HepG2 (cell line): ENCODE results near the gene GADD45A. TPM values are rescaled to one million over a fixed set of nuclear protein-coding genes. Genes with fewer than 3 reads are reported as not detected.

Experiments used
- ATAC-seq: fragments of 200-7000 bp; cut with Tn5 transposase; 3 replicates; pipeline ENCODE4 v1.9.1; 2020; ENCODE audit warnings: mild to moderate bottlenecking, moderate library complexity
- BruUV-seq: library from RNA; stranded (reverse); fragments of 400-500 nt; replicated peaks from 2 replicates; lab custom pipeline; 2021; lab: Mats Ljungman, UMichigan
- CTCF ChIA-PET: fragments of 300-600 bp; formaldehyde crosslinking; extraction: SDS; loops from one replicate; lab custom pipeline; 2021; ENCODE audit warnings: low total read pairs, inconsistent platforms, low intra/inter-chr PET ratio; lab: Yijun Ruan, JAX
- POLR2A ChIA-PET: fragments of 350-600 bp; sonication (Branson Sonifier 250); formaldehyde crosslinking; loops from one replicate; lab custom pipeline; 2020; ENCODE audit warnings: antibody characterized with exemption, inconsistent platforms; lab: Yijun Ruan, JAX
- DNase-seq: peaks from one replicate; pipeline ENCODE4 v3.0.0-alpha.2; 2015; ENCODE audit warnings: low spot score
- FAIRE-seq: peaks from 3 replicates; lab custom pipeline; 2011; peaks lifted over from hg19 to GRCh38; lab: Jason Lieb, UNC
- H2AFZ ChIP-seq: one replicate; pipeline ENCODE4 v1.6.1; 2011; ENCODE audit warnings: low read length, inconsistent platforms
- H3K27ac ChIP-seq: fragments of 300-600 bp; 3 replicates; pipeline ENCODE4 v1.8.0; 2011; ENCODE audit warnings: mixed run types, mild to moderate bottlenecking, mixed read lengths, low read length, inconsistent platforms; ENCODE audit not compliant: insufficient read depth; ENCODE audit errors: extremely low read length
- H3K27me3 ChIP-seq, 2 experiments: fragments of 200-600 bp in 1 of 2; 2 replicates in 1 of 2; 3 replicates in 1 of 2; pipeline versions ENCODE4 v1.6.0 to v1.8.0; 2011; ENCODE audit warnings: low read length in 2 of 2, mild to moderate bottlenecking in 2 of 2, moderate library complexity in 2 of 2, inconsistent platforms in 1 of 2; ENCODE audit not compliant: insufficient read depth in 2 of 2, control insufficient read depth in 1 of 2
- H3K36me3 ChIP-seq, 2 experiments: fragments of 200-600 bp in 1 of 2; replicated peaks in 1 of 2; 2 replicates in 1 of 2; 3 replicates in 1 of 2; pipeline versions ENCODE4 v1.5.1 to v1.8.0; 2011; ENCODE audit warnings: low read length in 2 of 2, inconsistent platforms in 1 of 2; ENCODE audit not compliant: insufficient read depth in 2 of 2, control insufficient read depth in 1 of 2
- H3K4me1 ChIP-seq: 2 replicates; pipeline ENCODE4 v1.5.1; 2012; ENCODE audit warnings: low read length, inconsistent platforms; ENCODE audit not compliant: insufficient read depth
- H3K4me2 ChIP-seq: 2 replicates; pipeline ENCODE4 v1.6.0; 2011; ENCODE audit warnings: low read depth, low read length, inconsistent platforms
- H3K4me3 ChIP-seq, 3 experiments: fragments of 200-600 bp in 1 of 3; sonication (generic), shearing (Covaris generic) in 1 of 3; replicated peaks in 1 of 3; 2 replicates each; pipeline ENCODE4 v1.5.1; 2011 to 2016; ENCODE audit warnings: low read length in 3 of 3, inconsistent platforms in 2 of 3, low read depth in 2 of 3, mild to moderate bottlenecking in 2 of 3, control low read depth in 1 of 3, mixed read lengths in 1 of 3; ENCODE audit not compliant: insufficient read depth in 1 of 3
- H3K79me2 ChIP-seq: one replicate; pipeline ENCODE4 v1.6.1; 2011; ENCODE audit warnings: low read length, inconsistent platforms; ENCODE audit not compliant: insufficient read depth
- H3K9ac ChIP-seq: 2 replicates; pipeline ENCODE4 v1.6.0; 2011; ENCODE audit warnings: mild to moderate bottlenecking, low read depth, low read length, inconsistent platforms; ENCODE audit not compliant: insufficient read depth
- H3K9me3 ChIP-seq: 2 replicates; pipeline ENCODE4 v1.5.1; 2012; ENCODE audit warnings: mild to moderate bottlenecking, low read length
- H4K20me1 ChIP-seq: 2 replicates; pipeline ENCODE4 v1.6.0; 2011; ENCODE audit warnings: inconsistent platforms, mild to moderate bottlenecking, low read length, moderate library complexity; ENCODE audit not compliant: insufficient read depth
- JUN ChIP-seq: sonication (generic); formaldehyde crosslinking; IDR thresholded peaks from 2 replicates; pipeline ENCODE4 v1.4.0; 2020; ENCODE audit warnings: mild to moderate bottlenecking, missing genetic modification reagents
- POLR2A ChIP-seq, 2 experiments: IDR thresholded peaks; 2 replicates each; pipeline ENCODE4 v1.6.1; 2011; ENCODE audit warnings: low read depth in 2 of 2, low read length in 2 of 2, mild to moderate bottlenecking in 1 of 2, moderate library complexity in 1 of 2; ENCODE audit not compliant: insufficient read depth in 1 of 2
- PRDM10 ChIP-seq: sonication (generic); formaldehyde crosslinking; IDR thresholded peaks from 2 replicates; pipeline ENCODE4 v1.4.0; 2020; ENCODE audit warnings: low read depth, missing genetic modification reagents
- SIX4 ChIP-seq: sonication (generic); formaldehyde crosslinking; IDR thresholded peaks from 2 replicates; pipeline ENCODE4 v1.4.0; 2020; ENCODE audit warnings: missing genetic modification reagents
- SMAD3 ChIP-seq: sonication (generic); formaldehyde crosslinking; IDR thresholded peaks from 2 replicates; pipeline ENCODE4 v1.4.0; 2020; ENCODE audit warnings: missing genetic modification reagents
- ZFP36 ChIP-seq: fragments of 150-350 bp; IDR thresholded peaks from 2 replicates; pipeline ENCODE4 v1.6.1; 2018; ENCODE audit warnings: borderline replicate concordance, low read length, low read depth; ENCODE audit not compliant: partially characterized antibody
- ZNF512B ChIP-seq: sonication (generic); formaldehyde crosslinking; IDR thresholded peaks from 2 replicates; pipeline ENCODE4 v1.5.1; 2020; ENCODE audit warnings: missing genetic modification reagents, mild to moderate bottlenecking, borderline replicate concordance
- ZNF530 ChIP-seq: sonication (generic); formaldehyde crosslinking; IDR thresholded peaks from 2 replicates; pipeline ENCODE4 v1.5.0; 2020; ENCODE audit warnings: low read depth, mild to moderate bottlenecking, missing genetic modification reagents
- ZNF556 ChIP-seq: sonication (generic); formaldehyde crosslinking; IDR thresholded peaks from 2 replicates; pipeline ENCODE4 v1.4.0; 2020; ENCODE audit warnings: mild to moderate bottlenecking, missing genetic modification reagents, borderline replicate concordance
- WGBS: methylation state at CpG from one replicate; pipeline ENCODE4 v1.1.6; 2017; ENCODE audit warnings: low lambda C conversion rate; 5-methylcytosine and 5-hydroxymethylcytosine counted together
- in situ Hi-C: cut with HindIII; loops from 2 replicates; pipeline ENCODE4 v1.10.0; 2017; ENCODE audit warnings: low pct_unique_long_range_greater_than_20kb; ENCODE audit not compliant: extremely low pct_ligation_motif_present
- intact Hi-C: fragments of 100-400 bp; cut with micrococcal nuclease; formaldehyde crosslinking; loops from one replicate; pipeline ENCODE4 v1.10.0; 2022; ENCODE audit not compliant: unreplicated experiment
- polyA plus RNA-seq, 8 experiments: library from polyadenylated mRNA; depleted of rRNA in 3 of 8; stranded (reverse) in 7 of 8; unstranded in 1 of 8; fragments of >200 nt; fragmentation: Illumina TruSeq in 4 of 8; extraction: Trizol in 4 of 8; gene quantifications; 2 replicates each; pipeline versions ENCODE4 v1.2.1 to v1.2.3, GENCODE V29; 2011 to 2016; ENCODE audit warnings: low read depth in 4 of 8, missing spikeins in 1 of 8, mixed read lengths in 1 of 8; ENCODE audit not compliant: insufficient read depth in 1 of 8
- total RNA-seq, 5 experiments: library from RNA; depleted of rRNA; stranded (reverse); fragments of >200 nt; fragmentation: Illumina TruSeq; extraction: Trizol; gene quantifications; 2 replicates each; pipeline ENCODE4 v1.2.3, GENCODE V29; 2016; ENCODE audit warnings: low read depth in 1 of 5
- TF ChIP-seq, protein P1 (sequence below): sonication (generic); formaldehyde crosslinking; IDR thresholded peaks from 2 replicates; pipeline ENCODE4 v1.5.1; 2020; ENCODE audit warnings: missing genetic modification reagents, mild to moderate bottlenecking, borderline replicate concordance

The GADD45A gene
- total and polyA plus RNA-seq, 2 of the 13 experiments (the other 11 are each of a cell fraction or from before 2014, with no cell fraction given), result 33.2 to 46.2 TPM

DNA sequence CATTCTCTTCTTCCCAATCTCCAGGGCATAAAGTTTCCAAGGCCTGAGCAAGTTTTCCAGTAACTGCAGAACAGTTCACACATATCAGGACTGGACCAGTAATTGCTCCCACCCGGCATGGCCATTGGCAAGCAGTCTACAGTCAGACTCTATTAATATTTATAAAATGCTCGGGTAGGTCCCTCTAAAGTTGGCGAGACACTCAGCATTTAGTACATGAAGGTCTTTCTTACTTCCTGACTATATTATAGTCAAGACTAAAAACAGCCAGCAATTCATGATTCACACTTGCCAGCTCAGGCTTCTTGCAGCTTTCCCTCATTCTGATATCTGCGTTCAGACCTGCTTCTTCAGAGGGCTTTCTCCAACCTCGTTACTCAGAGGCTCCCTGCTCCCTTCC, 25.4 kb downstream of the GADD45A start (continued):
- TF ChIP-seq ZNF512B (CRISPR knock-in tag) (no peak), ZFP36 (no peak), SIX4 (CRISPR knock-in tag) (no peak), SMAD3 (CRISPR knock-in tag) (no peak)
- TF ChIP-seq, protein P1, sequence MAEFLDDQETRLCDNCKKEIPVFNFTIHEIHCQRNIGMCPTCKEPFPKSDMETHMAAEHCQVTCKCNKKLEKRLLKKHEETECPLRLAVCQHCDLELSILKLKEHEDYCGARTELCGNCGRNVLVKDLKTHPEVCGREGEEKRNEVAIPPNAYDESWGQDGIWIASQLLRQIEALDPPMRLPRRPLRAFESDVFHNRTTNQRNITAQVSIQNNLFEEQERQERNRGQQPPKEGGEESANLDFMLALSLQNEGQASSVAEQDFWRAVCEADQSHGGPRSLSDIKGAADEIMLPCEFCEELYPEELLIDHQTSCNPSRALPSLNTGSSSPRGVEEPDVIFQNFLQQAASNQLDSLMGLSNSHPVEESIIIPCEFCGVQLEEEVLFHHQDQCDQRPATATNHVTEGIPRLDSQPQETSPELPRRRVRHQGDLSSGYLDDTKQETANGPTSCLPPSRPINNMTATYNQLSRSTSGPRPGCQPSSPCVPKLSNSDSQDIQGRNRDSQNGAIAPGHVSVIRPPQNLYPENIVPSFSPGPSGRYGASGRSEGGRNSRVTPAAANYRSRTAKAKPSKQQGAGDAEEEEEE, result no peak

DNA sequence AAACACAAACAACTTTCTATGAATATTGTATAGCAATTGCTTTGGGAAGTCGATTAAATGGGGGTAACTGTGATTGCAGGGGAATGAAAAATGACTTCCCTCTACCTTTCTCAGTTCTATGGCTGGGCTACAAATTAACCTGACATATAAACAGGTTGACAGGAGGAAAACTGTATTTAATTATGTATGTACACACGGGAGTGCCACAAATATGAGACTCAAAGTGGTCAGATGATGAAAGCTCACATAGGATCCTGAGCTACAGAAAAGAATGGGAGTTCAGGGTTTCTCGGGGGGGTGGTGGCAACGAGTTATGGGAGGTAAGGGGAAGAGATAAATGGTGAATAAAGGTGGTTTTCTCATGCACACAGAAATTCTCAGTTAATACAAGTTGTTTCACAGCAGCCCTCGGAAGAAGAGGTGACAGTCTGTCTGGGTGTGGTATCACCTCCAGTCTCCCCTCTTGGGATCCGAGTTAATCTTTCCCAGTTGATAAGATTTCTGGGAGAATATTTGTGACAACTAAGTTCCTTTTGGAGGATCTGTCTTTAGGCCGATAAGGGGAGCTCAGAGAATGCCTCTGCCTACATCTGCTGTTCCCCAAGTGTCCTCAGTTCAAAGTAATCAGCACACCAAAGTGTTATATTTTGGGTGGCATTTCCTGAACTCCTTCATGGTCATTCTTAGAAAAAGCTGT, 26.3 kb downstream of the GADD45A start:
- POLR2A ChIA-PET, result interaction anchor here (1.1 kb wide), 2 partner anchors 11 to 27 kb away, joined by 3 to 5 read pairs; partner anchors contain the start of gene GADD45A
- no TSS peak for BruUV-seq
- in situ Hi-C loops, result no loop called here
- 4% methylated on average over 7 of the region's 7 CpGs for WGBS
- no peak for FAIRE-seq
- no peak overlapping the region for H3K4me3 ChIP-seq
- H3K9me3 ChIP-seq, result no peaks in the 10 kb centered on the region
- H3K36me3 ChIP-seq, result no peaks in the 10 kb centered on the region
- H3K4me1 ChIP-seq, result peaks cover 48% of the 10 kb centered on the region
- H3K4me2 ChIP-seq, result peak overlapping the region; percentile 31; the same call in 1 of the 2 replicates
- H3K27ac ChIP-seq, result no peak overlapping the region
- peaks cover 0 to 15% of the 10 kb centered on the region in 2 experiments; a peak in 1 of 5 replicates for H3K27me3 ChIP-seq
- TF ChIP-seq POLR2A (IDR thresholded peaks at IDR 0.05; ENCODE audit: insufficient read depth in 1 of 2, low read depth in 2 of 2, low read length in 2 of 2) (no peak), ZNF556 (CRISPR knock-in tag) (no peak), PRDM10 (CRISPR knock-in tag) (peak; percentile 39; the same call in 1 of the 2 replicates), JUN (no peak), ZNF530 (CRISPR knock-in tag) (no peak)
- TF ChIP-seq, all 625 proteins: peak for 1
- no peak for ATAC-seq
- Histone ChIP-seq H2AFZ (no peak overlapping the region), H3K9ac (no peak overlapping the region), H3K79me2 (no peaks in the 10 kb centered on the region), H4K20me1 (no peaks in the 10 kb centered on the region)
- CTCF ChIA-PET, result no interaction called here
- no peak for DNase-seq
- intact Hi-C loops, result no loop called here
